Stomach (tissue), 4 donors: ENCODE data around the gene RPL10.

ENCODE experiments used
- CTCF ChIP-seq, 7 experiments: fragments of 450-650 bp in 4 of 7; fragments of 200-600 bp in 3 of 7; sonication (generic) in 3 of 7; IDR thresholded peaks; one replicate each; pipeline ENCODE4 v1.5.1; 2016 to 2019; ENCODE audit warnings: antibody characterized with exemption in 7 of 7, control low read depth in 2 of 7, mild to moderate bottlenecking in 1 of 7
- EP300 ChIP-seq: sonication (generic); formaldehyde crosslinking; IDR thresholded peaks from one replicate; pipeline ENCODE4 v1.6.1; 2017; ENCODE audit warnings: antibody characterized with exemption
- POLR2A ChIP-seq, 4 donors: fragments of 450-650 bp; IDR thresholded peaks; one replicate each; pipeline ENCODE4 v1.6.1; 2016; ENCODE audit warnings: antibody characterized with exemption in 4 of 4, control low read depth in 2 of 4, mild to moderate bottlenecking in 1 of 4, moderate library complexity in 1 of 4

- no peak for TF ChIP-seq CTCF (IDR thresholded peaks at IDR 0.05)
- no peak for TF ChIP-seq POLR2A (IDR thresholded peaks at IDR 0.05)
- no peak for TF ChIP-seq EP300
Observed at GRCh38 chrX:154441984-154442707, 44.0 kb downstream of the RPL10 start.
